ENCODE data around the gene CCDC182.
A peak's percentile ranks its signal among the peaks of the same experiment; 100 is the strongest.

CCDC182 gene

DNA sequence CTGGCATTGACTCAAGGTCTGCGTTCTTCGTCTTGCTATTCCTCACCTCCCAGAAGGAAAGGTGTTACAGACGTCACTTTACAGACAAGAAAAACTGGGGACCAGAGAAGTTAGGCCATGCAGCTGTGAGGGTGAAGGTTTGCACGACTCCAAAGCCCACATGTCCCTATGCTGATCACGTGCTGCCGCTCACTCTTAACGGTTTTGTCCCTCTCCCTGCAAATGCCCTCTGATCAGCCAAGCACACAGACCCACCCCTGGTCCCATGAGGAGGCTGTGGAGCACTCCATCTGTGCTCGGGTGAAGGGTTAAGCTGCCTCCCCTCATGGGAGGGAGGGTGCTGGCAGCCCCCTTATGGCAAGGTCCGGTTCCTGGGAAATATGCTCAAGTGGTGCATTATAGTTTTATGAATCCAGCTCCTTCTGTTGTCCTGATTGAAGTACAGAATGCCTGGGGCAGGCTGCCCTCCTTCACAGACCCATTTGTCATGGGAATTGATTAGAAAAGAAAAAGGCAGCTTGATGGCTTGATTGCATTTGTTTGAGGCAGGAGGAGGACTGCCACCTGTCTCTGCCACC lies 18.8 kb downstream of the CCDC182 start:
- DNase-seq, result no peak

DNA sequence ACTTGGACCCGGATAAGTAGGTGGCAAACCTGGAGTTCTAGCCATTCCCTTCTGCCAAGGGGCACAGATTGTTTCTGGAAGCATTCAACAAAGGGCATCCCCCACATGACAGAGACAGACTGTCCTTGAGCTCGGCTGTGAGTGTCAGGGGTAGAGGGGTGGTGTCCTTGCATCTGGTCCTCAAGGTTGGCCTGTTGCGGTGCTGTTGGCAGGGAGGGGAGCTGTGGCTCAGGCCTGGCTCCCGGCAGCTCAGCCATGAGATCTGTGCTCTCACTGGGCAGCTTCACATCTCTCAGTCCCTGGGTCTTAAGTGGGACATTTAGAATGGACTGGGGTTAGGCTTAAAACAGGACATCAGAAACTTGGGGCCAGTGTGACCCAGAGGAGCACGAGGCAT lies 20.4 kb downstream of the CCDC182 start:
- DNase-seq, result no peak

DNA sequence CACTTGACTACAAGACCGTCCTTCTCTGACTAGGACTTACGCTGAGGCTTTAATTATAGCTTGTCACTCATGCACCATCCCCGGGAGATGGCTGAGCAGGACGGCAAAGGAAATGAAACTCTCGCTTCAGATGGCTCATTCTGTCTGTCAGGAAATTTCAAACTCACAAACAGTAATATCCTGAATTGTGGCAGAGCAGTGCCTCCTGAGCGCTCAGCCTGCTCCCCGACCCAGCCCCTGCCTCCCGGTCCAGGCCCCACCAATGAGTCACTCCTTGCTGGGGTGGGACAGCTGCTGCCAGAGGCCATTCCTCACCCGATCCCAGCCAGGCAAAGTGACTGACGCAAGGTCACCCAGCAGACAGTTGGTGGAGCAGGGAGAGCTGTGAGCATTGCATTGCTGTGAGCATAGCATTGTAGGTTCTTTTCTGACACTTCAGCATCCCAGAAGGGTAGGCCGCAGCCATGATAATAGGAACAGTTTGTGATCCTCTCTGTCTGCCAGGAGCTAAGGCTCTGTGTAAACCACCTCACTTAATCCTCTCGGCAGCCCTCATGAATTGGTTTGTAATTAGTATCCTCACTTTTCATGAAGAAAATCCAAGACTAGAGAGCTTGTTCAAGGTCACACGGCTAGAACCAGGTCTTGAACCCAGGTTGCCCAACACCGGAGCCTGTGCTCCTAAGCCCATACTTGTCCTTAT lies 20.9 kb downstream of the CCDC182 start:
- DNase-seq, result no peak

DNA sequence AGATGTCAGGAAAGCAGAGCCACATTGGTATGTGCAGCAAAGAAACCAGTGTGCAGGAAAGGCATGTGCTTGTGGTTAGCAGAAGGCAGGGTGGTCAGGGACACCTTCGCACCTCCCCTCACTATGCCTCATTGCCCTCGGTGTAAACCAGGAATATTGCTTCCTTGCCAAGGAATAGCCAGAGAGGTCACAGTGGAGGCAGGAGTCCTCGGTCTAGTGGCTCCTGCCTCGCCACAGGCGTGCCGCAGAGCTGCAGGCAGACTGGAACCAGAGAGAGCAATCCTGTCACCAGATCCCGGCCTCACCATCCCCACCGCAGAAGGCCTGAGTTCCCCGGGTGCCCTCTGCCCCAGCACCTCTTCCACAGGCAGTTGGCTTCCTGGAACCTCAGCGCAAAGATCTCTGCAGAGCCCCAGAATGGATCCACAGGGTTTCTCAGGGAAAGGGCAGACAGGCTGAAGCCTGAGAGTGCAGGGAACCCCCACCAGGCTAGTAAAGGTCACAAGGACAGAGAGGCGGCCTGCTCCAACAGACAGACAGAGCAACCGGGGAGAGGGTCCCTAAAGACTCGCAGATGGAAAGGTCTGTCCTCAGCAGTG lies 21.6 kb downstream of the CCDC182 start:
- no peak for DNase-seq

DNA sequence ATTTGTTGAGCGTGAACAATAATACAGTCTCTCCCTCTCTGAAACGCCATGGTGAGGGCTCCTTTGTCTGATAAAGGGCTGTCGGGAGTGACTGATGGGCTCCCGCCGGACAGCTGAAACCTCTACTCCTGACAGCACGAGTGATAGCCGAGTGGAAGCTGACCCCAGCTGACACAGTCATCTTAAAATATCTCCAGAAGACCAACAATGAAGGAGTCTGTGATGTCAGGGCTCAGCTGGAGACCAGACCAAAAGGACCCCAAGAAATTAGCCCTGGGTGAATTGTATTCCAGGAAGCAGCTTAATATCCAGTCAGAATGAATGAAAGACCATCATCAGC lies 22.4 kb downstream of the CCDC182 start:
- no peak for DNase-seq

DNA sequence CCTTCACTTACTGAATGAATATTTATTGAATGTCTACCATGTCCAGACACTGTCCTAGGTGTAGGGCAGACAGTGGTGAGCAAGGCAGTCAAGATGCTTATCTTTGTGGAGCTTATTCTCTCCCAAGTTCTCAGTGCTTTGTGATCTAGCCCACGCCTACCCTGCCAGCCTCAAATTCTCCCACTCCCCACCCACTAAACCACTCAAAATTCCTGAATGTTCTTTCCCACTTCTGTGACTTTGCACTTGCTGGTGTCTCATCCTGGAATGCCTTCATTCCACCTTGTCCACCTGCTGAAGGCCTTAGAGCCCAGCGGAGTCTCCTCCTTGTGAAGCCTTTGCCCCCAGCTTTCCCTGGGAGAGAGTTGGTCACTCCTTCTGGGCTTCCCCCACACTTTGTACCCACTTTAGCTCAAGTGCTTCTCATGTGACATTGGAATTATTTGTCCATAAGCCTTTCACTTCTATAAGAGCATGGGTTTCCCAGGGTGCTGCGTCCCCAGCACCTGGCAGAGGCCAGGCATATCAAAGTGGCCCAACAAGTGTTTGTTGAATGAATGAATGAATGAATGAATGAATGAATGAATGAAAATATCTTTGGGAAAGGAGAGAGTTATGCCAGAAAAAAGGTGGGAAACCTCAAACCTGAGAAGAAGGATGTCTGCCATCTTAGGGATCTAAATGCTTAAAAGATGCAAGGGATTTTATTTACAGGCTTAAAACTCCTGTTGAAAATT lies 23.0 kb downstream of the CCDC182 start:
- DNase-seq, result no peak

DNA sequence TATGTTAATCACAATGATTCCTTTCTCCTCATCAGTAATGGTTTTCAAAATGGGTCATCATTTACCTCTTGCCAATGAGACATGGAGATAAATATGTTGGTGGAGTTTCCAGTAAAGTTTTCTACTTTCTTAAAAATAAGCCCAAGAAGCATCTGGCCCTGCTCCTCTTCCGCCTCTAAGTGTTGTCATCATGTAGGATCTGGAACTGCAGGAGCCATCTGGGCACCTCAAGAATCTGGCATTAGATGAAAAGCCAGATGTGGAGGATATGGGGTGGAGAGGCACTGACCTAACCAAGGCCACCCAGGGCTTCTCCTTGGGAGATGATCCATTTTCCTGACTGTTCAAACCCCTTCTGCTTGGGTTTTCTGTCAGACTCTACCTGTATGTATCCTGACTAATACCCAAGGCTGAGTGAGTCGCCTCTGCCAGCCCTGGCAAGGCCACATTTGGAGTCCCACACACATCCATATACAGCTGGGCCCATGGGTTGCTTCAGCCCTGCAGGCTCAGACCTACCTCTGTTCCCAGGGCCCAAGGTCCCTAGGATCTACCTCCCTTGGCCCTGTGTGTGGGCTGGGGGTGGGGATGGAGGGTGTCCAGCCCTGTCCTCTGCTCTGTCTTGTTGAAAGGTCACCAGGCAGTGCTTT lies 24.6 kb downstream of the CCDC182 start:
- DNase-seq, result no peak

DNA sequence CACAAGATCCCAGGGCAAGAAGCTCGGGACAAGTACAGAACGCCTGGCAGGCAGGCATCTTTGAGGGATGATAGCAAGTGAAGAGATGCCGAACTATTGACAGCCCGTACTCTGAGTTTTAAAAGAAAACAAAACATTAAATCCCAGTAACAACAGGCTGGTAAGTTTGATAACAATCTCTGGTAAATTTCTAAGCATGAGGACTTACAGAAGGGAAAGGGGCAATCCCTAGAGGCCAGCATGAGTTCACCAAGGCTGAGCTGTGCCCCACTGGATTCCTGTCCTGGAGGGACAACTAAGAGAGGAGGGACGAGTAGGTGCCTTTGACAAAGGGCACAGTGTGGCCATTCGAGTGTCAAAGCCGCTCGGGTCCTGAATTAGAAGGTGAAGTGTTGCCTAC lies 26.2 kb downstream of the CCDC182 start:
- no peak for DNase-seq

DNA sequence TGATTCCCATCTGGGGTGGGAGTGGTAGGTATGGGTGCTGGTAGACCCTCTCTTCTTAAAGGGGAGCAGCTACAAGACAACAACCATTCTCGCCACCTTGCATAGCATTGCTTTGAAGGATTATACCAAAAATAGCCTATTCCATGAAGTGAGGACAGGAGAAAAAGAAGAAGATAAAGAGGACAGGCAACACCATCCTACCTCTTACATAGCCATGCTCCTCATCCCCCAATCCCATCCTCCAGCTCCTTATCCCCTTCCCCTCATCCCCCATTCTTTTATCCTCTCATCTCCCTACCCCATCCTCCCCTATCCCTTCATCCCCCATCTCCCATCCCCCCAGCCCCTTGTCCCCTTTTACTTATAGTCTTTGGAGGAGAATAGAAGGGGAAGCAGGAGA lies 29.1 kb downstream of the CCDC182 start:
- no peak for DNase-seq

DNA sequence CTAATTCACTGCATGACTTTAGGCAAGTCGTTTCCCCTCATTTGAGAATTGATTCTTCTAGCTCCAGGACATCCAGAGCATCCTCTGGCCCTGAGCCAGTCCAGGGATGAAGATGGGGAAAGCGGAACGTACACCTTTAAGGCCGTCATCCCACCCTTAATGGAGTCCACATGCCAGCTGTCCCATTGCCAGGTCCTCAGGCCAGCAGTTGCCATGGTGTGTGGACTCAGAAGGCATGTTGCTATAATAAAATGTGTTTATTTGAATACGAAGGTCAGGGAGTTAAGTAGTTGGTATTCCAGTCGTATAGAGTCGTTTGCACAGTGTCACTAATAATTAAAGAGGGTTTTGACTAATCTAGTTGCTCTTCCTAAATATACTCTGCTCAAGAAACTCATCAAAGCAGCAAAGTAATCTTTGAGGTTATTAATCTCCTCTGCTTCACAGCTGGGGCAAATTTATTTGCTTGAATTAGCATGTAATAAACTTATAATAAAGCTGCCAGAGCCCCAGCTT lies 30.4 kb downstream of the CCDC182 start:
- no peak for DNase-seq

DNA sequence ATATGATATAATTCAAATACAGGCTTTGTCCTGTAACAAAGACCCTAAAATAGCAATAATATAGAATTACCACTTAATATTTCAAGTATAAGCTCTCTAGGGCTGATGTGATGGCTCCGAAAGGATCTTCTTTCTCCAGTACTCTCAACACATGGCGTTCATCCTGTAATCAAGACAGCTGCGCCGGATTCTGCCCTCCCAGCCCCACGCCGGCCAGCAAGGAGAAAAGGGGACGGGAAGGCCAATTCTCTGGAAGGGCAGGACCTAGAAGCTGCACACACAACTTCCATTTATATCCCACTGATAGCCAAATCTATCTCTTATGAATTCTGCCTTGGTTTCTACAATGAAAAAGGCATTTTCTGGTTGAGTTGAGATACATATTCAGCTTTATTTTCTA lies 32.0 kb downstream of the CCDC182 start:
- DNase-seq, result no peak

DNA sequence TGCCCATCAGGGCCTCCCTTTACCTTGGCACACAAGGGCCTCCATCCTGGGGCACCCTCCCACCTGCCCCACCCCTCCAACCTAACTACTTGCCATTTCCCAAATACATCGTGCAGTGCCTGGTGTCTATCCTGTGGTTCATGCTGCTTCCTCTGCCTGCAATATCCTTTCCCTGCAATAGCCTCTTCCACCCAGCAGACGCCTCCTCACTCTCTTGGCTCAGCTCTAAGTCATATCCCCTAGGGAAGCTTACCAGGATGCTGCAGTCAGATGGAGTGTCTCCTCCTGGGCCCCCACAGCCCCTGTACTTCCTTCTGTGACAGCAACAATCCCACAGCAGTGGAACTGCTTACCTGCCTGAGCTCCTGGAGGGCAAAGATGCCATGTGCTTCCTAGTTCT lies 36.7 kb downstream of the CCDC182 start:
- no peak for DNase-seq

DNA sequence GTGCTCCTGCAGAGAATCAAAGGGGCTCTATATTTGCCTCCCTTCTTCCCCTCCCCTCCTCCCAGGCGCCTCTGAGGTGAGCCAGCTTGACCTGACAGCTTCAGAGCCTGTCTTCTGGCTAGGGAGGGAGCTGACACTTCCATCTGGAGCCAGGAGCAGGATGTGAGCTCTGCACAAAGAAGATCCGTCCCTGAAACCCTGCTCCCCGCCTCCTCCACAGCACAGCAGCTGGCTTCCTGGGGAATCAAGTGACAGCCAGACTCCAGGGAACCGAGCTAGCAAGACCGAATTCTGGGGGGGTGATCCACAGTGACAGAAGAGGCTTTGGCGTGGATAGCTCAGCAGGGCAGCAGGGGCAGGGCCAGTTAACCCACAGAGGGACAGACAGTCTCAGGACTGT lies 37.2 kb downstream of the CCDC182 start:
- DNase-seq, result no peak

DNA sequence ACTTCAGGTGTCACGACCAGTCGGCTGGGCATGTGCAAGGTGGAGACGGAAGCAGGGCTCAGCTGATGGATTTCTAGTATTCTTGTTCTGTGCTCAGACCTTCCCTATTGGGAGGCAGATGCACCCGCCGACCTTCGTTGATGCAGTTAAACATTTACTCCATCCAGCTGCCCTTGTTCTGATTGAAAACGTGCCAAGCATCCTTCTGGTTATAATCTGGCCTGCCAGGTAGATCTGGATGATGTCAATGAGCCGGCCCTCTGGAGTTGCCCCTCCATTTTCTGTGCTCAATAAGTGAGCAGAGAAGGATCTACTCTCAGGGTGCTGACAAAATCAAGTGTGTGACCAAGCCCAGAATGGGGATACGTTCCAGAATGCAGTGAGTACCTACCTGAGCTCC lies 38.3 kb downstream of the CCDC182 start:
- no peak for DNase-seq

DNA sequence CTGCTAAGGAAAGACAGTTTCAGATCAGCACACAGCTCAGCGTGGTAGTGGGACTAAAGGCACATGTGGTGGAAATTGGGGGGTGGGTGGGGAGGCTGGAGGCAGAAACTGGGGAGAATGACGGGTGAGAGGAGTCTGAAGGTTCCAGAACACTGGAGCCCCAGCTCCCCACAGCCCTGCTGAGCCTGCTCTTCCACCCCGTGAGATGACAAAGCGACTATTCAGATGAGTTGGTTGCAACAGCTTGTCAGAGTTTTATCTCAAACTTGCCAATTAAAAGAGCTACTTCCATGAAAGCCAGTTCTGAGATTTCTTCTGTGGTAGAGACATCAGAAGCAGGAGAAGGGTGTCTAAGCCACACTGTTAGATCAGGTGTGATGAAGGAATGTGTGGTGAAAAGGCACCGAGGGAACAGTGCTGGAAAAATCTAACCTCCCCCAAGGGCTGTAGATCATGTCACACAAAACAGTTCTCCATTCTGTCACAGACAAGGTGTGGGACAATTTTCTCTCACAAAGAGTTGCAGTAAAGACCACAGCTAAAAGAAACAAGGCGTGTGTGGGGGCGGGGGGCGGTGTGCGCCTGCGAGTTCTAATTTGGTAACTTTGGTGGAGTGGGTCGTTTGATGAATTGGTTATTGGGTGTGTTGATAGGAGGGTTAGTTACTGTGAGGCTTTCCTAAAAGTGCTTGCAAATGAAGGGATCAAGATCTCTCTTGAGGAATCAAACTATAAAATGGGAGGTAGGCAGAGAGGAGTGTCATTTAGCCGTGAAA lies 39.0 kb downstream of the CCDC182 start:
- DNase-seq, result no peak

DNA sequence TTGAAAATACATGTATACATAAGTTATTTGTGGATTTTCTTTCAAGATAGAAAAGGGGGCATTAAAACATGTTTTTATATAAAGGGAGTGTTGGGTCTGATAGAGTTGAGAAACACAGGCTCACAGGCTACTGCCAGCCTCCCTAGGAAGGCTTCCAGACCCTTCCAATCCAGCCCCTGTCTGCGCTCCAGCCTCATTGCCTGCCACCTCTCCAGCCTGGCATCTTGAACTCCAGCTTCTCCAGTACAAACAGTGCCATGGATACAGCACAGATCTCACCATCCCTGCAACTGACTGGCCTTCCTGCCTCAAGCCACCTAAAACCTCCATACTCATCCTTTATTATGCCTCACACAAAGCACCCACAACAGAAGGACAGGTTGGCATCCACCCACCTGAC lies 40.7 kb downstream of the CCDC182 start:
- no peak for DNase-seq

DNA sequence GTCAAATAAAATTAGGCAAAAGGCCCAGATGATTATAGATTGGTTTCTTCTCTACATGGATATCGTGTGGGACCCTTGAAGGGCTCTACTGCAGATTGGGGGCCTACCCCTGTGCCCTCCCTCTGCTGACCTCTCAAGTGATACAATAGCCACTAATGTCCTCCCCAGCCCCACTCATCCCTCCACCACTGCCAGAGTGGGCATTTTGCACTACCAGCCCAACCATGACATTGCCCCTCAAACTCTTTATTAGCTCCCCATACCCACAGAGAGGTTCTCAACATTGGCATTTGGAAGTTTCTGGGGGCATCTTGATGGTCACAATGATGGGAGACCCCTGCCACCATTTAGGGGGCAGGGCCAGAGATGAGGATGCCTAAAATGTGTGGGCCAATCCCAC lies 41.8 kb downstream of the CCDC182 start:
- DNase-seq, result no peak

DNA sequence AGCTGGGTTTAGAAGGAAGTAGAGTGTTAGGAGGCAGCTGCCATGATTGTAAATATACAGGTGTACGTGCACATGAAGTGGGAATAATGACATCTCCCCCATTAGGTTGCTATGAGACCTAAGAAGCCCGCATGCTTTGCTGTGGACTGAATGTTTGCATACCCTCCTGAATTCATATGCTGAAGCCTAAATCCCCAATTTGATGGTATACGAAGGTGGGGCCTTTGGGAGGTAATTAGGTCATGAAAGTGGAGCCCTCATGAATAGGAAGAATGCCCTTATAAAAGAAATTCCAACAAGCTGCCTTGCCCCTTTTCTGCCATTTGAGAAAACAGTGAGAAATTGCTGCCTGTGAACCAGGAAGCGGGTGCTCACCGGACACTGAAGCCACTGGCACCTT lies 44.0 kb downstream of the CCDC182 start:
- no peak for DNase-seq

DNA sequence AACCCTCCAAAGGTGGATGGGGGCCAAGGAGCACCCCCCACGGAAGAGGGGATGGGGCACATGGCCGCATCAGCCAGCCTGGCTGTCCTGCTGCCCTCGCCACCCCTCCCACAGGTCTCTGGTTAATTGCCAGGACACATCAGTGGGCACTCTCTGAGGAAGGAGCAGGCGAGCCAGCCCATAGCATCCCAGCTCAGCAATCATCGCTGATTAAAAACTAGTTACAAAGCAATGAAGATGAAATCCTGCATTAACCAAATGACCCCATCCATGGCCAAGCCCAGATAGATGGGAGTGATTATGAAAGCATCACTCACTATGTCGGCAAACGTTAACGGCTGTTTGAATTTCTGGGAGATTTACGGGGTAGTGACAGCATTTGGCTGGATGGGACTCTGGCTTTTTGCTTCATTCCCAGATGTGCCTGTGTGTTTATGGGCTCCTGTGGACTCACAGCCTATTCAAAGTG lies 45.3 kb downstream of the CCDC182 start:
- peak; percentile 27 for DNase-seq

DNA sequence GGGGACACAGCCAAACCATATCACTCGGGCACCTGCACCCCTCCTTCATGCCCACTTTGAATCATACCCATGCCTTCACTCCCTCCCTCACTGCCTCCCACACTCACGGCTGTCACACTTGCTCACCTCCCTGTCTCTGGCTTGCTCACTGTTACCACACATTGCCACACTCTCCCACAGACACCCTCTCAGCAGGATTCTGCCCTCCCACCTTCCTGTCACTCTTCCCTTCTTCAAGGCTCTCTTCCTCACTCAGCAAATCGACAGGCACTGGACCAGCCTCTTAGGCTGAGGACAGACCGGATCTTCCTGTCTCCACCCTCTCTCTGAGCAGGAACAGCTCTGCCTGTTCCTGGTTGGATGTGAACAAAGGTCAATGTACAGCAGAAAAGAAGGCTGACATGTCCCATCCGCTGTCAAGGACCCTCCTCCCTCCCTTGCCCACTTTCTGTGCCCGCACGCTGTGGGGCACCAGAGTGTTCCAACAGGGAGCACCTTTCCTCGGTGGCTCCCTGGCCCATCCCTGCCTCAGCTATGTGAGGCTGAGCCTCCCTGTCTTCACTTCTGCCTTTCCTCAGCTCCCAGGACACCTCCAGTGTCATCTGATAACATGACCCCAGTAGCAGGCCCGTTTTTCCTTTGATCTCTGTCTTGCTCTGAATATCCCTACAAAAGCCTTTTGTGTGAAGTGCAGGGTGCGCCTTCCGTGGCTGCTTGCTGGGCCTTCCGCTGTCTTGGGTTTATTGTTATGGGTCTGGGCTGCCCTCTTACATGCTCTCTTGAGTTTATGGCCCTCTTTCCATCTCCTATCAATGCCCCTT lies 47.0 kb downstream of the CCDC182 start:
- DNase-seq, result no peak

DNA sequence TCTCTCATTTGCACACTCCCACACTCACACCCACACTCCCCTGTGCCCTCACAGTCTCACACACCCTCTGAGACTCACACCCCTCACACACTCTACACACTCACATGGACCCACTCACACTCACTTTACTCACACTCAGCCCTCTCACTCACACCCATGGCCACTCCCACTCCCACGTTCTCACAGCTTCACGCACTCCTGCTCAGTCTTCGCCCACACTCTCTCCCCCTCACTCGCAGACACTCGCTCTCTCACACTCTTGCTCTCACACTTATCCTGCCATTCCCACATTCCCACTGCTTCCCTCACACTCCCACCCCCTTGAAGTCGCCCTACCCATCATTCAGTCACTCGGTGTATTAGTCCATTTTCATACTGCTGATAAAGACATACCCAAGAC lies 47.9 kb downstream of the CCDC182 start:
- DNase-seq, result no peak

DNA sequence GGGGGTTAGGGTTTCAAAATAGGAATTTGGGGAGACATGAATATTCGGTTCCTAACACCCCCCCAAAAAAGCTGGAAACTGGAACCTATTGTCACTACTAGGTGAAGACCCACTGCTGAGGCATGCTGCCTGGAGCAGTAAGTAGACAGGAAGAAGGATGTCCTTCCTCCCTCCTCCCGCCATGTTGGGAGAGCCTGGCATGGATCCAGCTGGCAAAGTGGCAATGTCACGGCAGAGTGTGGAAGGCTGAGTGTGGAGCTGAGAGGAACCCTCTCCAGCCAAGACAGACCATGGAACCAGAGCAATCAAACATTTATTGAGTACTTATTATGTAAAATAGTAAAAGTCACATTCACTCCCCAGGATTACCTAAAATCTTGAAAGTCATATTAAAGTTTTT lies 49.0 kb downstream of the CCDC182 start:
- DNase-seq, result no peak

Data from SHP77 treated with DMSO at 0.1 percent for 48 hours (cell line).